NCI-H128 (cell line): ENCODE results near the gene SMIM13.

ENCODE experiments used
- DNase-seq: peaks from one replicate; lab custom pipeline; 2025; ENCODE audit not compliant: unreplicated experiment; lab: John Stamatoyannopoulos, UW

Gene SMIM13

GRCh38 chr6:11093626-11094410 lies at the start of gene SMIM13:
TSS of gene SMIM13 (plus strand) at chr6:11093834. CDS start at chr6:11094314, 480 bp downstream.
- peak; percentile 94 for DNase-seq

- DNase-seq = no peak
Measured at GRCh38 chr6:11043961-11044711, 49.5 kb upstream of the SMIM13 start, which contains the start of gene ELOVL2. TSS of gene ELOVL2 (minus strand) at chr6:11044305. CDS start at chr6:11044230, 75 bp downstream.

GRCh38 chr6:11044712-11045167 lies 48.9 kb upstream of the SMIM13 start:
- no peak for DNase-seq

GRCh38 chr6:11050731-11051130 lies 42.9 kb upstream of the SMIM13 start:
- DNase-seq = no peak

DNA sequence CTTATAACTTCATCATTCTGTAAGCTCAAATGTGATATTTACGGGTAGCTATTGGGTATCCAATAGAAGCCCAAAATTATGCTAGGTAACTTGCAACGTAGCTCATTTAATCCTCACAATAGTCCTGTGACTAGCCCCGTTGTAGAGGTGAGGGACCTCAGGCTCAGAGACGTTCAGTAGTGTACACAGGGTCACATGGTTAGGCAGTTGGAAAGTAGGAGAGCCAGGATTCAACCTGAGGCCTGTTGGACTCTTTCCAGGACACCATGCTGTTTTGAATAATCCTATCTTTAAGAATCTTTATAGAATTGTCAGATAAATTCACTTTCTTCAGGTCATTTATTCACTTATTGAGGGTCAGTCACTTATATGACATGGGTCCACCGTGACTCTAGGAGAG lies 40.3 kb upstream of the SMIM13 start:
- DNase-seq = no peak

DNA sequence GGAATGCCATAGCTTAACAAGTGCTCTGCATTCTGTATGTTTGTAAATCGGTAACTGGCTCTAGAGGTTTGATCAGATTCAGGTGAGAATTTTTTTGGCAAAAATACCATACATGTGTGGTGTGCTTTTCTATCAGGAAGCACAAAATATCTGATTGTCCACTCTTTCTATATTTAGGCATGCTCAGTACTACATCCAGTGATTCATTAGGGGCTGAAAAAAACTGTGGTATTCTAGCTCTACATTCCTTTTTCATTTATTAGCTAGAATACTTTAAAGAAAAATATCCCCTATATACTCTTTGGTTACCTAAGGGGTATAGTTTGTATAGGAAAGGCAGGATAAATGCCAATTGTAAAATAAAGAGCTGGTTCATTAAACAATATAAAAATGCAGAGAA lies 38.9 kb upstream of the SMIM13 start:
- no peak for DNase-seq

GRCh38 chr6:11055127-11055627 lies 38.5 kb upstream of the SMIM13 start:
- DNase-seq = no peak

- DNase-seq = no peak
Measured at GRCh38 chr6:11056871-11057270, 36.8 kb upstream of the SMIM13 start.

GRCh38 chr6:11058406-11058805 lies 35.2 kb upstream of the SMIM13 start:
- no peak for DNase-seq

- no peak for DNase-seq
Measured at GRCh38 chr6:11062083-11062482, 31.6 kb upstream of the SMIM13 start.

DNA sequence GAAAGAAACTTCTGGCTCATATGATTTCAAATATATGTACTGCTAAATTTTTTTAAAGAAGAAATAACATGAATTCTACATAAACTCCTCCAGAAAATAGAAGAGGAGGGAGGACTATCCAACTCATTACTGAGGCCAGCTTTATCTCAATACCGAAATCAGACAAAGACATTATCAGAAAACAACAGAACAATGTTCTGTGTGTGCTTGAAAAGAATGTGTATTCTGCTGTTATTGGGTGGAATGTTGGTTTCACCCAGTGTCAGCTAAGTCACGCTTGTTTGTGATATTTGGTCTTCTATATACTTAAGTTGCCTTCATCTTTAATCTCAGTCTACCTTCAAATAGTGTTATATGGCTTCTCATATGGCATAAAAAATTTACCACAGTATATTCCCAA lies 30.9 kb upstream of the SMIM13 start:
- no peak for DNase-seq

DNA sequence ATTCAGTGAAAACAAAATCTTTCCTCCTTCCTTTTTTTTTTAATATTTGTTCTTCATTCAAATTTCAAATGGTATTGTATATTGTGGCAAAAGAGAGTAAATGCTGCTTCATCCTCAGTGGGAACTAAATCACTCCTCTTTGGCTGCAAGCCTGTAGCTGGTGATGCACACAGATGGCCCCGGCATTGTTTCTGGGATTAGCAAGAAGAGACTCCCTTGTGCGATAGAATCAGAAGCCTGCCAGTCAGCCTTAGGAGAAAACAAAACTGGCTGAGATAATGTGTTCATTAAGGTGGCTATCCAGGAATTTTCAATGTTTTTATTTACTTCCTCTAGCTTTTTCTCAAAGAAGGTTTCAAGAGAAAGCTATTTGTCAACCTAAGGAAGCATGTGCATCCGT lies 28.8 kb upstream of the SMIM13 start:
- DNase-seq = no peak

GRCh38 chr6:11065436-11066202 lies 28.0 kb upstream of the SMIM13 start:
- DNase-seq = no peak

- DNase-seq = no peak
Measured at GRCh38 chr6:11066505-11067347, 26.9 kb upstream of the SMIM13 start.

DNA sequence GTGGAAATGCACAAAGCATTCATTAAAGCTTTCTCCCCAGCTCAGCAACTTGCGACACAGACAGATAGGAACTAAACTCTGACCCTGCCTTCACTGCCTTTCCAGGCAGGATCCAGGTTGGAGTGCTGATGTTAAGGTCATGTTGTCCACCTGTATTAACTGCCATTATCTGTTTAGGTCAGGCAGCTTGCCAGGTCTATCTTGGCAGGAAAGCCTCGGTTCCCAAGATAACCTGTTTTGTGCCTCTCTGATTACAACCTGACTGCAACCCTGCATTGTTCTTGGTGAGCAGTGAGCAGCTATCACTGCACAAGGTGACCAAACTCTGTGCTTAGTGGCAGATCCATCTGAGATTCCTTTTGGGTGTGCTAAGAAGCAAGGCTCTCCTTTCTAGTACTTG lies 26.3 kb upstream of the SMIM13 start:
- DNase-seq = no peak

DNA sequence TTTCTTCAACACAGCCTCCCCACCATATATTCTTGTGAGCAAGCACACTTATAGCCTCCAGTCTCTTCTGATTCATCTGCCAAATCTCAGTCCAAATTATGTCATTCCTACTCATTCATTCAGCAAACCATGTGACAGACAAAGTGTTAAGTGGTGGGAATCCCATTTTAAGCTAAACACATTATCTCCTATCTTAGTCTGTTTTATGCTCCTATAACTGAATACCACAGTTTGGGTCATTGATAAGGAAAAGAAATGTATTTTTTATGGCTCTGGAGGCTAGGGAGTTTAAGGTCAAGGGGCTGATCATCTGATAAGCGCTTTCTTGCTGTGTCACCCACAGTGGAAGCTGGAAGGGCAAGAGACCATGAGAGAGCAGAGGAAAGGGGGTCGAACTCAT lies 23.9 kb upstream of the SMIM13 start:
- DNase-seq = no peak

DNA sequence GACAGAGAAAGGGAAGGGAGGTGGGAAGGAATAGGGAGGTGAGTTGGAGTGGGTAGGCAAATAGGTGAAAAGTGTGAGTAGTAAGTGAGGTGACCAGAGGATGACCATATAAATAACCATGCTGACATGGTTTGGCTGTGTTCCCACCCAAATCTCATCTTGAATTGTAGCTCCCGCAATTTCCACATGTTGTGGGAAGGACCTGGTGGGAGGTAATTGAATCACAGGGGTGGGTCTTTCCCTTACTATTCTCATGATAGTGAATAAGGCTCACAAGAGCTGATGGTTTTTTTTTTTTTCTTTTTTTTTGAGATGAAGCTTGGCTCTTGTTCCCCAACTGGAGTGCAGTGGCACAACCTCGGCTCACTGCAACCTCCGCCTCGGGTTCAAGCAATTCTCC lies 21.5 kb upstream of the SMIM13 start:
- no peak for DNase-seq

DNA sequence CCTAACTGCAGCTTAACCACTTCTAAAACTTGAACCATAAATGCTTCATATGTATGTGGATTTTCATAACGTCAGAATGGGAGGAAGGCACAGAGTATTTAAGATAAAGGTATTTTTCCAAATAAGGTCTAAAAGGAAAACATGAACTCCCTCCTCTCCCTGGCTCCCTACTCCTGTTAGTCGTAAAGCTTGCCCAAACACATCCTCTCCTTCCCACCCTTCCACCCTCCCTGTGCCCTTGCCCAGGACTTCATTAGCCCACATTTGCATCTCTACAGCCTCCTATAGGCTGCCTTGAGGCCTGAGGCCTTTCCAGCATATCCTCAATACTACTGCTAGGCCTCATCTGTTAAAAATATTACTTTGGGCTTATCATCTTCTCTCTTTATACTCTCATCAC lies 17.1 kb upstream of the SMIM13 start:
- no peak for DNase-seq

DNA sequence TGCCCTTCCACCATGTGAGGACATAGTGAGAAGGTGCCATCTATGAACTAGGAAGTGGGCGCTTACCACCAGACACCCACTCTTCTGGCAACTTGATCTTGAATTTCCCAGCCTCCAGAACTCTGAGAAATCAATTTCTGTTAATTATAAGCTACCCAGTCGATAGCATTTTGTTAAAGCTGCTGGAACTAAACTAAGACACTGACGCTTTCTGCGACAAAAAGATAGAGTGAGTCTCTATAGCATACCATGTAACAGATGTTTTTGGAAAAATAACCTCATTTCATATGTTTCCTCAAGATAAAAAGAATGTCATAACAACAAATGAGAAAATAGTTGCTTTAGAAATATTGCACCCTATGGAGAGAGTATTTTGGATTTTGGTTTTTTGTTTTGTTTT lies 15.4 kb upstream of the SMIM13 start:
- DNase-seq = no peak

DNA sequence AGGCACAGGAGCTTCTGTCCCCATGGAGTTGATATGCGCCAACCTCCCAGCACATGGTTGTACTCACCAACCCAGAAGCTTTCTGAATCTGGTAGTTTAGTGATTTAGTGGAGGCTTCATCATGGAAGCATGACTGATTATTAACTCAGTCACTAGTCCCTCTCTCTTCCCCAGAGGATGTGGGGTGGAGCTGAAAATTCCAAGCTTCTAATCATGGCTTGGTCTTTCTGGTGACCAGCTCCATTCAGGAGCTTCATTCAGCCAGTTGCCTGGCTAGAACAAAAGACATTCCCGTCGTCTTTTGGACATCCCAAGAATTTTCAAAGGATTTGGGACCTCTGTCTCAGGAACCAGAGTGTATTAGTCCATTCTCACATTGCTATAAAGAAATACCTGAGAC lies 13.3 kb upstream of the SMIM13 start:
- DNase-seq = no peak
